WERI-Rb-1 (cell line): ENCODE measurements around the gene ABHD17B.

ENCODE experiments used
- DNase-seq: peaks from one replicate; pipeline ENCODE4 v3.0.0-alpha.2; 2020
- H3K27ac ChIP-seq: fragments of 250-450 bp; sonication (Bioruptor Pico); 2 replicates; pipeline ENCODE4 v1.5.1; 2020; ENCODE audit warnings: mild to moderate bottlenecking, moderate library complexity
- H3K27me3 ChIP-seq: fragments of 250-450 bp; sonication (Bioruptor Pico); 2 replicates; pipeline ENCODE4 v1.5.1; 2021; ENCODE audit warnings: mild to moderate bottlenecking, low read depth, moderate library complexity; ENCODE audit not compliant: insufficient read depth, severe bottlenecking
- H3K36me3 ChIP-seq: fragments of 250-450 bp; sonication (Bioruptor Pico); 2 replicates; pipeline ENCODE4 v1.5.1; 2020; ENCODE audit warnings: mild to moderate bottlenecking, moderate library complexity
- H3K4me3 ChIP-seq: 2 replicates; pipeline ENCODE4 v1.5.1; 2011; ENCODE audit warnings: low read depth, mild to moderate bottlenecking, control low read depth, low read length
- H3K9me3 ChIP-seq: fragments of 250-450 bp; sonication (Bioruptor Pico); 2 replicates; pipeline ENCODE4 v1.5.1; 2021; ENCODE audit warnings: mild to moderate bottlenecking, moderate library complexity; ENCODE audit not compliant: severe bottlenecking
- TF ChIP-seq, protein P1 (sequence below): IDR thresholded peaks from 2 replicates; pipeline ENCODE4 v1.5.1; 2011; ENCODE audit warnings: low read depth, mild to moderate bottlenecking, control low read depth, inconsistent platforms, low read length

The ABHD17B gene

DNA sequence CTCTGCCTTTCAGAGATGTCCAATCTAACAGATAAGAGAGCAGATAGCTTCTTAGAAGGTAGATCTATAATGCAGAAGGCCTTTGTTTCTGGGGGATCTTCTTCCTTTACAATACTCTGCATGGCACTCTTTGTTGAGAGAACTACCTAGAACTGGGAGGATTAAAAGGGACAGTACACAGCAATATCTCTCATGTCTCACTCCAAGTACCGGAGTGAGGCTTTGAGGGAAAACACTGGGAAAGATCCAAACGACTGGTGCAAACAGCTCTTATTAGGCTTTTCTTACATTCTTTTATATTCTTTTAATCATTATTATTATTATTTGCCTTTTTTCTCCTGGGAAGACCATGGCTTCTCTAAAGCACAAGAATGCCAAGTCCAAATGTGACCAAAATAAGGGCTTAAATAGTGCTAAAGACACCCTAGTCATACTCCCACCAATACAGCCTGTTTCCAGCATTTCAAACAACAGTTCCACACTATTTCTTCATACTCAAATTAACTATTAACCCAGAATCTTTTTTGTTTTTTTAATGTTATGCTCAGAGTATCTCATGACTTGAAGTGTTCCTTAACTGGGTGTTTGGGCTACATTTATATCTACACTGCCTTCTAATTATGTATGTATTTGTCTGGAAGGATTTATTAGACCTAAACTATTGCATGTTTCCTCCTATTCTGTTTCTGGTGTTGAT is 52.7 kb downstream of the ABHD17B start:
- Histone ChIP-seq H3K27me3 (no peaks in the 10 kb centered on the region), H3K4me3 (no peak overlapping the region), H3K27ac (no peak overlapping the region), H3K9me3 (peaks cover 8% of the 10 kb centered on the region), H3K36me3 (no peaks in the 10 kb centered on the region; the same call in 1 of the 2 replicates)
- no peak for DNase-seq
- TF ChIP-seq, protein P1, sequence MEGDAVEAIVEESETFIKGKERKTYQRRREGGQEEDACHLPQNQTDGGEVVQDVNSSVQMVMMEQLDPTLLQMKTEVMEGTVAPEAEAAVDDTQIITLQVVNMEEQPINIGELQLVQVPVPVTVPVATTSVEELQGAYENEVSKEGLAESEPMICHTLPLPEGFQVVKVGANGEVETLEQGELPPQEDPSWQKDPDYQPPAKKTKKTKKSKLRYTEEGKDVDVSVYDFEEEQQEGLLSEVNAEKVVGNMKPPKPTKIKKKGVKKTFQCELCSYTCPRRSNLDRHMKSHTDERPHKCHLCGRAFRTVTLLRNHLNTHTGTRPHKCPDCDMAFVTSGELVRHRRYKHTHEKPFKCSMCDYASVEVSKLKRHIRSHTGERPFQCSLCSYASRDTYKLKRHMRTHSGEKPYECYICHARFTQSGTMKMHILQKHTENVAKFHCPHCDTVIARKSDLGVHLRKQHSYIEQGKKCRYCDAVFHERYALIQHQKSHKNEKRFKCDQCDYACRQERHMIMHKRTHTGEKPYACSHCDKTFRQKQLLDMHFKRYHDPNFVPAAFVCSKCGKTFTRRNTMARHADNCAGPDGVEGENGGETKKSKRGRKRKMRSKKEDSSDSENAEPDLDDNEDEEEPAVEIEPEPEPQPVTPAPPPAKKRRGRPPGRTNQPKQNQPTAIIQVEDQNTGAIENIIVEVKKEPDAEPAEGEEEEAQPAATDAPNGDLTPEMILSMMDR, result no peak

DNA sequence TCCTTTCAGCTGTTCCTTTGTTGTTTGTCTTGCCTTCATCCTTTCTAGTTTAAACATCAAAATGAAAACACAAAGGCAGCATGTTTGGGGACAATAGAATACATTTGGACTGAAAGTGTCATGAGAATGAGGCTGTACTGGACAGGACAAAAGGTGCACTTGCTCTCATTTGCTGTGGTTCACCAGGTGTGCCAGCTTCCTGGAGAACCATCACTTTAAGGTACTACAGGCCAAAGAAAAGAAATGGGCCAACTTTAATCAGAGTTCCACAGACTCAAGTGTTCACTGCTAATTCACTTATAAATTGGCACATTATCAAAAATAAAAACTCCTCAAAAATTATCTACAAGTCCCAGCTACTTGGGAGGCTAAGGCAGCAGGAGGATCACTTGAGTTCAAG is 53.8 kb downstream of the ABHD17B start:
- Histone ChIP-seq H3K27me3 (no peaks in the 10 kb centered on the region), H3K36me3 (no peaks in the 10 kb centered on the region), H3K4me3 (no peak overlapping the region), H3K27ac (no peak overlapping the region), H3K9me3 (peaks cover 8% of the 10 kb centered on the region)
- TF ChIP-seq, protein P1, result no peak
- DNase-seq, result no peak

DNA sequence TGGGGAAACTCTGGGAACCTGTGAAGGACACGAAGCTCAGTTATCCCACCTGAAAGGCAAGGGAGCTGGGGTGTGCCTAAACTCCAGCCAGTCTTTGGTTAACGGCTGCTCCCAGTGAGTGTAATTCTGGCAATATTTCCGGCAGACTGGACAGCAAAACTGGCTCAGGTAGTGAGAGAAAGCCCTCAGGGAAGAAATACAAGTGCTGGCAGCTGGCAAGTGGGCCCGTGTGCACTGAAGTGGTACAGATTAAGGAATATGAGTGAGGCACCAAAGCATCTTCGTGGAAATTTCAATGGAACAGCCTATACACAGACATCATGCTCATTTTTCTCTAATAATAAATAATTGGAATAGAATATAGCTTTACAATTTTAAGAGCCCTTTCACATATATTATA is 56.2 kb downstream of the ABHD17B start:
- Histone ChIP-seq H3K27ac (peak overlapping the region; percentile 63), H3K27me3 (no peaks in the 10 kb centered on the region), H3K4me3 (no peak overlapping the region), H3K9me3 (peaks cover 2% of the 10 kb centered on the region), H3K36me3 (no peaks in the 10 kb centered on the region)
- DNase-seq, result peak; percentile 41
- TF ChIP-seq, protein P1, result no peak

DNA sequence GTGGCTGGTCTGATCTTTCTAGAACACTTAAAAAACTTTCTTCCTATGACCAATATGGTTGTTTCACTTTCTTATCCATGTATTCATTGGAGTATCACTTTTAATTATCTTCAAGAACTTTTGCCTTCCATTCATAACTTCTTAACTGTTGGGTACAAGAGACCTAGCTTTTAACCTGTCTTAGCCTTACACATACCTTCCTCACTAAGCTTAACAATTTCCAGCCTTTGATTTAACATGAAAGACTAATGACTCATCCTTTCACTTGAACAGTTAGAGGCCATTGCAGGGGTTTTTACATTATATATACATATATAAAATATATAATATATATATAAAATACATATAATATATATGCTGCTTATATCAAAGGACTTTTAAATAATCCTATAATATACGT is 57.9 kb downstream of the ABHD17B start:
- H3K36me3 ChIP-seq, result no peaks in the 10 kb centered on the region
- TF ChIP-seq, protein P1, result no peak
- H3K4me3 ChIP-seq, result no peak overlapping the region
- DNase-seq, result no peak
- no peak overlapping the region for H3K27ac ChIP-seq
- no peaks in the 10 kb centered on the region for H3K27me3 ChIP-seq
- H3K9me3 ChIP-seq, result no peaks in the 10 kb centered on the region

DNA sequence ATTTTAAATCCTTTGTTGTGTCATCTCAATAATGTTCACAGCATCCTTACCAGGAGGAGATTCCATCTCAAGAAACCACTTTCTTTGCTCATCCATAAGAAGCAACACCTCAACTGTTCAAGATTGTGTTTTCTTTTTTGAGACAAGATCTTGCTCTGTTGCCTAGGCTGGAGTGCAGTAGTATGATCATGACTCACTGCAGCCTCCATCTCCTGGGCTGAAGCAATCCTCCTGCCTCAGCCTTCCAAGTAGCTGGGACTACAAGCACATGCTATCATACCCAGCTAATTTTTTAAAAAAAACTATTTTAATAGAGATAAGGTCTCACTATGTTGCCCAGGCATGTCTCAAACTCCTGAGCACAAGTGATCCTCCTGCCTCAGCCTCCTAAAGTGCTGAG is 60.0 kb downstream of the ABHD17B start:
- Histone ChIP-seq H3K27me3 (no peaks in the 10 kb centered on the region), H3K27ac (no peak overlapping the region), H3K4me3 (no peak overlapping the region), H3K36me3 (no peaks in the 10 kb centered on the region), H3K9me3 (no peaks in the 10 kb centered on the region)
- TF ChIP-seq, protein P1, result no peak
- DNase-seq, result no peak

DNA sequence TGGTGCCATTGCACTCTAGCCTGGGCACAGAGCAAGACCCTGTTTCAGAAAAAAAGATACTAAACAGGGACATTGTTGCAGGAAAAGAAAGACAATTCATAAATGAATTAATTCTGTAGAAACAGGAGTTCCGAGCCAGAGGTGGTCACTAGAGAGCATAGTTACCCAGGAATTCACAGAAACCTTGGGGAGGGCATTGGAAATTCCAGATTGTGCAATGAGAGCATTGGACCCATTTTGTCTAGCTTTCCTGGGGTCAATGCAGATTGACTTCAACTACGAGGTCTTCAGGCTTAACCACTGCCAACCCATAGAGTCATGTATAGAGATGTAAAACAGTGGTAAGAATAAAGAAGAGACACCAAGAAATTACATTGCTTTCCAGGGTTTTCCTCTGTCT is 63.1 kb downstream of the ABHD17B start:
- no peak for DNase-seq
- no peaks in the 10 kb centered on the region for H3K9me3 ChIP-seq
- TF ChIP-seq, protein P1, result no peak
- H3K27ac ChIP-seq, result no peak overlapping the region
- H3K27me3 ChIP-seq, result no peaks in the 10 kb centered on the region
- H3K4me3 ChIP-seq, result no peak overlapping the region
- no peaks in the 10 kb centered on the region for H3K36me3 ChIP-seq
